Measurements from ENCODE around the gene PMEL. TPM values are rescaled to one million over a fixed set of nuclear protein-coding genes. Genes with fewer than 3 reads are reported as not detected.
A peak's percentile ranks its signal among the peaks of the same experiment; 100 is the strongest.
"Not testable (repeated sequence)": the region's sequence is repeated elsewhere in the genome, so short reads cannot be mapped to it uniquely, and the experiment has no call there.

The PMEL gene
- total and polyA plus RNA-seq, 8 donors: 0.58 to 4.0 (median 1.3) TPM; not detected in 1

DNA sequence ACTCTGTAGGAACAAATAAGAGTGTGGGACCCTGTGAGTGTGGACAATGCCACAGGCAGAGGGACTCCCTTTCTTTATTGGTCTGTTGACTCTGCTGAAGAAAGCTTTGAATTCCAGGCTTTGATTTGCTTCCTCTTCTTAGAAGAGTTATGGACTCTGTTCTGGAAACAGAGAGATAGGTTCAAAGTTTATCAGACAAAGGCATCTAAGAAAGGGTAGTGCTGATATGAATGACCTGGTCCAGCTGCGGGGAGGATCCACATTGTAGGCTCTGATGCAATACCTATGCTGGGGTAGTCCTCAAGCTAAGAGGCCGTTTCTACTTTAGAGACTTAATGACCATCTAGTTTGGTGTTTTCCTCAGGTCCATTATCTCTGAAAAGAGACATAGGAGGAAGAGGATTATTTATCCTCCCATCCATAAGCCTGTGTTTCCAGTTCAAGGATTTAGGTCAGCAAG is 44.3 kb upstream of the PMEL start:
- no peak overlapping the region for H3K27ac ChIP-seq
- DNase-seq: no peak
- peaks cover 0 to 9% (median 4%) of the 10 kb centered on the region in 4 donors for H3K36me3 ChIP-seq
- H3K9me3 ChIP-seq: no peaks in the 10 kb centered on the region
- peaks cover 6 to 27% (median 15%) of the 10 kb centered on the region in 4 donors for H3K4me1 ChIP-seq
- no peak overlapping the region for H3K4me3 ChIP-seq
- 54 to 73% (median 63%) methylated on average over 2 of the region's 2 CpGs for WGBS, 5 donors
- TF ChIP-seq, protein P1, sequence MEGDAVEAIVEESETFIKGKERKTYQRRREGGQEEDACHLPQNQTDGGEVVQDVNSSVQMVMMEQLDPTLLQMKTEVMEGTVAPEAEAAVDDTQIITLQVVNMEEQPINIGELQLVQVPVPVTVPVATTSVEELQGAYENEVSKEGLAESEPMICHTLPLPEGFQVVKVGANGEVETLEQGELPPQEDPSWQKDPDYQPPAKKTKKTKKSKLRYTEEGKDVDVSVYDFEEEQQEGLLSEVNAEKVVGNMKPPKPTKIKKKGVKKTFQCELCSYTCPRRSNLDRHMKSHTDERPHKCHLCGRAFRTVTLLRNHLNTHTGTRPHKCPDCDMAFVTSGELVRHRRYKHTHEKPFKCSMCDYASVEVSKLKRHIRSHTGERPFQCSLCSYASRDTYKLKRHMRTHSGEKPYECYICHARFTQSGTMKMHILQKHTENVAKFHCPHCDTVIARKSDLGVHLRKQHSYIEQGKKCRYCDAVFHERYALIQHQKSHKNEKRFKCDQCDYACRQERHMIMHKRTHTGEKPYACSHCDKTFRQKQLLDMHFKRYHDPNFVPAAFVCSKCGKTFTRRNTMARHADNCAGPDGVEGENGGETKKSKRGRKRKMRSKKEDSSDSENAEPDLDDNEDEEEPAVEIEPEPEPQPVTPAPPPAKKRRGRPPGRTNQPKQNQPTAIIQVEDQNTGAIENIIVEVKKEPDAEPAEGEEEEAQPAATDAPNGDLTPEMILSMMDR (IDR thresholded peaks at IDR 0.05): no peak
- TF ChIP-seq EP300 (IDR thresholded peaks at IDR 0.05) (no peak), POLR2A (IDR thresholded peaks at IDR 0.05) (no peak), POLR2AphosphoS5 (IDR thresholded peaks at IDR 0.05) (no peak)
- intact Hi-C loops (cut with DNase I; ENCODE audit: low total_unique reads): no loop called here
- no peaks in the 10 kb centered on the region for H3K27me3 ChIP-seq

DNA sequence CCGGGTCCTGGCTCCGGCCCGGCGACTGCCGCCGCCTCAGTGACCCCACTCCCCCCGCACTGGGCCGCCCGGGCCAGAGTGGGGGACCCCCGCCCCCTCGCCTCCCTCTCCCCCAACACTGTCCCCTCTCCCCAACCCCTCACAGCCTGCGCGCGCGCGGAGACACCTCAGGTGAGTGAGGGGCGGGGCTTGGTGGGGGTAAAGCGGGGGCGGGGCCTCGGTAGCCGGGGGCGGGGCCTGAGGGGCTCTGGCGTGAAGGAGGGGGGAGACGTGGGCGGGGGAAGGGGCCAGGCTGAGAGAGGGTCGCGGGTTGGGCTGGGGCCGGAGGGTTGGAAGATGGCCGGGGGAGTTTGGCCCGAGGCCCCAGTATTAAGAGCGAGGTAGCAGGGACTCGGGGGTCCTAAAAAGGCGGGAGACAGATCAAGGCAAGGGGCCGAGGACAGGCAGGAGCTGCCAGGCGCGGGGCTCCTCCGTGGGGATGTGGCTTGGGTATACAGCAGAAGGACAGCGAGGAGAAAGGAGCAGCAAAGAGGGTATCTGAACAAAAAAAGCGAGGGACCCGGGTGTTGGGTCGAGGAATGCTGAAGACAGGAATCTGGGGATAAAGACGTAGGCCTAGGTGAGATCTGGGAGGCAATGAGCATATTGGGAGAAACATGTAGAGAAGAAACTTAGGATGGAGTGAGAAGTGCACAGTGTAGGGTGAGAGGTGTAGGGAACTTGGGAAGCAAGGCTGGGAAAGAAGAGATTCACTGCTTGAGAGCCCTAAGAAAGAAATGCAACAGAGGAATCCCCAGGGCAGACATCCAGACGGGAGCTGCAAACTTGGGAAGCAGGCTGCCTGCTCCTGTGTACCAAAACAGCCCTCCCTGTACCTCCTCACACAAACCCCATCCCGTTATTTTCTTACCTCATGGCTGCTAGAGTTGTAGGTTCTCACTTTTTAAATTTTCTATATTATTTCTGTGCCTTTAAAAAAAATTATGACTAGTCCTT is 42.0 kb upstream of the PMEL start:
- peak overlapping the region; percentile 82 to 94 (median 88) for H3K4me3 ChIP-seq
- no peaks in the 10 kb centered on the region for H3K9me3 ChIP-seq
- peak; percentile 70 to 85 for DNase-seq
- 2 to 3% (median 2%) methylated on average over 24 to 44 of the region's 44 CpGs for WGBS, 5 donors
- H3K27me3 ChIP-seq: no peaks in the 10 kb centered on the region
- intact Hi-C loops (cut with DNase I; ENCODE audit: low total_unique reads): no loop called here
- TF ChIP-seq, protein P1 (IDR thresholded peaks at IDR 0.05): no peak
- no peak for TF ChIP-seq POLR2AphosphoS5 (IDR thresholded peaks at IDR 0.05)
- no peak for TF ChIP-seq EP300 (IDR thresholded peaks at IDR 0.05)
- TF ChIP-seq POLR2A (IDR thresholded peaks at IDR 0.05): no peak
- H3K36me3 ChIP-seq: peaks cover 12 to 30% (median 23%) of the 10 kb centered on the region in 4 donors
- peak overlapping the region; percentile 84 to 96 (median 94) for H3K27ac ChIP-seq
- peaks cover 6 to 24% (median 15%) of the 10 kb centered on the region in 4 donors for H3K4me1 ChIP-seq

DNA sequence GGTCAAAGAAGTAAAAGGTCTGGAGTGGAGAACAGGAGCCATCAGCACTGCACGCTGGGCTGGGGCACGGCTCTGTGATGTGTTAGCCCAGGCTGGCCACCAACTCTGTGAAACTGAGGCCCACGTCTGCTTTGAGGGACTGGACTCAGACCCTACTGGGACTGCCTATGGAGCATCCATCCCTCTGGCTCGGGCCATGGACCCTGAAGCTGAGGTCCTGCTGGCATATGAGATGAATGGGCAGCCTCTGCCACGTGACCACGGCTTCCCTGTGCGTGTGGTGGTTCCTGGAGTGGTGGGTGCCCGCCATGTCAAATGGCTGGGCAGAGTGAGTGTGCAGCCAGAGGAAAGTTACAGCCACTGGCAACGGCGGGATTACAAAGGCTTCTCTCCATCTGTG is 38.4 kb upstream of the PMEL start:
- Histone ChIP-seq H3K9me3 (no peaks in the 10 kb centered on the region), H3K4me1 (peaks cover 6 to 41% (median 30%) of the 10 kb centered on the region in 4 donors), H3K27me3 (no peaks in the 10 kb centered on the region), H3K27ac (no peak overlapping the region), H3K4me3 (no peak overlapping the region), H3K36me3 (peaks cover 12 to 49% (median 36%) of the 10 kb centered on the region in 4 donors)
- no peak for DNase-seq
- TF ChIP-seq POLR2AphosphoS5 (IDR thresholded peaks at IDR 0.05) (no peak), EP300 (IDR thresholded peaks at IDR 0.05) (no peak), POLR2A (IDR thresholded peaks at IDR 0.05) (no peak)
- TF ChIP-seq, protein P1 (IDR thresholded peaks at IDR 0.05): no peak
- intact Hi-C loops (cut with DNase I; ENCODE audit: low total_unique reads): loop anchor here (5.0 kb wide), 1 partner anchor 33 kb away; no protein-coding TSS in a partner anchor
- 87 to 97% (median 95%) methylated on average over 5 to 10 of the region's 10 CpGs for WGBS, 5 donors

DNA sequence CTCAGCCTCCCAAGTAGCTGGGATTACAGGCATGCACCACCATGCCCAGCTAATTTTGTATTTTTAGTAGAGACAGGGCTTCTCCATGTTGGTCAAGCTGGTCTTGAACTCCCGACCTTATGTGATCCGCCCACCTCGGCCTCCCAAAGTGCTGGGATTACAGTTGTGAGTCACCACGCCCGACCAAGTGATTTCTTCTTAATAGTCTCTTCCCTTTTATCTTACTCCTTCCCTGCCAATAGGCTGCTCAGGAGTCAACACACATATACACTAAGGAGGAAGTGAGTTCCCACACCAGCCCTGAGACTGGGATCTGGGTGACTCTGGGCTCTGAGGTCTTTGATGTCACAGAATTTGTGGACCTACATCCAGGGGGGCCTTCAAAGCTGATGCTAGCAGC is 37.5 kb upstream of the PMEL start:
- H3K27ac ChIP-seq, H3K27me3 ChIP-seq, DNase-seq, H3K9me3 ChIP-seq, H3K4me3 ChIP-seq: not testable (repeated sequence)
- intact Hi-C loops (cut with DNase I; ENCODE audit: low total_unique reads): loop anchor here (5.0 kb wide), 1 partner anchor 34 kb away; no protein-coding TSS in a partner anchor
- Histone ChIP-seq H3K4me1 (peaks cover 3 to 46% (median 33%) of the 10 kb centered on the region in 4 donors), H3K36me3 (peaks cover 12 to 50% (median 36%) of the 10 kb centered on the region in 4 donors)
- WGBS, 5 donors: 80 to 91% (median 89%) methylated on average over 5 of the region's 5 CpGs
